GM12864 (cell line): ENCODE measurements around the gene F7.
"Not testable (repeated sequence)": the region's sequence is repeated elsewhere in the genome, so short reads cannot be mapped to it uniquely, and the experiment has no call there.

Source experiments
- DNase-seq: peaks from one replicate; pipeline ENCODE4 v3.0.0-alpha.2; 2011; ENCODE audit warnings: low read depth
- H3K4me3 ChIP-seq: 2 replicates; pipeline ENCODE4 v1.5.1; 2011; ENCODE audit warnings: mild to moderate bottlenecking, low read depth, low read length, control low read depth
- TF ChIP-seq, protein P1 (sequence below): IDR thresholded peaks from 2 replicates; pipeline ENCODE4 v1.5.1; 2011; ENCODE audit warnings: low read depth, mild to moderate bottlenecking, moderate library complexity, low read length, control low read depth, inconsistent platforms; ENCODE audit errors: missing control alignments

Gene F7

GRCh38 chr13:113105921-113106452, 396 bp downstream of the F7 start:
- H3K4me3 ChIP-seq, result no peak overlapping the region
- TF ChIP-seq, protein P1, sequence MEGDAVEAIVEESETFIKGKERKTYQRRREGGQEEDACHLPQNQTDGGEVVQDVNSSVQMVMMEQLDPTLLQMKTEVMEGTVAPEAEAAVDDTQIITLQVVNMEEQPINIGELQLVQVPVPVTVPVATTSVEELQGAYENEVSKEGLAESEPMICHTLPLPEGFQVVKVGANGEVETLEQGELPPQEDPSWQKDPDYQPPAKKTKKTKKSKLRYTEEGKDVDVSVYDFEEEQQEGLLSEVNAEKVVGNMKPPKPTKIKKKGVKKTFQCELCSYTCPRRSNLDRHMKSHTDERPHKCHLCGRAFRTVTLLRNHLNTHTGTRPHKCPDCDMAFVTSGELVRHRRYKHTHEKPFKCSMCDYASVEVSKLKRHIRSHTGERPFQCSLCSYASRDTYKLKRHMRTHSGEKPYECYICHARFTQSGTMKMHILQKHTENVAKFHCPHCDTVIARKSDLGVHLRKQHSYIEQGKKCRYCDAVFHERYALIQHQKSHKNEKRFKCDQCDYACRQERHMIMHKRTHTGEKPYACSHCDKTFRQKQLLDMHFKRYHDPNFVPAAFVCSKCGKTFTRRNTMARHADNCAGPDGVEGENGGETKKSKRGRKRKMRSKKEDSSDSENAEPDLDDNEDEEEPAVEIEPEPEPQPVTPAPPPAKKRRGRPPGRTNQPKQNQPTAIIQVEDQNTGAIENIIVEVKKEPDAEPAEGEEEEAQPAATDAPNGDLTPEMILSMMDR, result no peak
- no peak for DNase-seq

DNA sequence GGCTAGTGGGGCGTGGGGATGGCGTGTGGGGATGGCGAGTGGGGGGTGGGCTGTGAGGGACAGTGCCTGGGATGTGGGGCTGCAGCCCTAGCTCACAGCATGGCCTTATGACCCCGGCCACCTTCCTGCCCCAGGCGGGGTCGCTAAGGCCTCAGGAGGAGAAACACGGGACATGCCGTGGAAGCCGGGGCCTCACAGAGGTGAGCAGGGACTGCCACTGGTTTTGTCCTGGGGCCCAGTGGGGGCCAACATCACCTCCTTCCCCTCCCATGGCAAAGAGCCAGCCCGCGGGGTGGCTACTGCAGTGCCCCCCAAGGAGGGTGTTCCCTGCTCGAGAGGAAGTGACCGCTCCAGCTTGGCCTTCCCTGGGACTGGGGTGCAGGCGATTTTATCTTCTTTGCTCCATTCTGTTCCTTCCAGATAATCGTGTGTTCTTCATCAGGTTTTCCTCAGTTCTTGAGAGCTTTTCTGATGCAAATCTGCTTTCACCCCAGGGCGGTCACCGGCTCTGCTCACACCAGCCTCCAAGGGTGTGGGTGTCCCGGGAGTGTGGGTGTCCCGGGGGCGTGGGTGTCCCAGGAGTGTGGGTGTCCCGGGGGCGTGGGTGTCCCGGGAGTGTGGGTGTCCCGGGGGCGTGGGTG, 1.2 kb downstream of the F7 start:
- no peak for DNase-seq
- no peak overlapping the region for H3K4me3 ChIP-seq
- TF ChIP-seq, protein P1, result no peak

GRCh38 chr13:113108521-113108920, 2.9 kb downstream of the F7 start:
- DNase-seq, result not testable (repeated sequence)

DNA sequence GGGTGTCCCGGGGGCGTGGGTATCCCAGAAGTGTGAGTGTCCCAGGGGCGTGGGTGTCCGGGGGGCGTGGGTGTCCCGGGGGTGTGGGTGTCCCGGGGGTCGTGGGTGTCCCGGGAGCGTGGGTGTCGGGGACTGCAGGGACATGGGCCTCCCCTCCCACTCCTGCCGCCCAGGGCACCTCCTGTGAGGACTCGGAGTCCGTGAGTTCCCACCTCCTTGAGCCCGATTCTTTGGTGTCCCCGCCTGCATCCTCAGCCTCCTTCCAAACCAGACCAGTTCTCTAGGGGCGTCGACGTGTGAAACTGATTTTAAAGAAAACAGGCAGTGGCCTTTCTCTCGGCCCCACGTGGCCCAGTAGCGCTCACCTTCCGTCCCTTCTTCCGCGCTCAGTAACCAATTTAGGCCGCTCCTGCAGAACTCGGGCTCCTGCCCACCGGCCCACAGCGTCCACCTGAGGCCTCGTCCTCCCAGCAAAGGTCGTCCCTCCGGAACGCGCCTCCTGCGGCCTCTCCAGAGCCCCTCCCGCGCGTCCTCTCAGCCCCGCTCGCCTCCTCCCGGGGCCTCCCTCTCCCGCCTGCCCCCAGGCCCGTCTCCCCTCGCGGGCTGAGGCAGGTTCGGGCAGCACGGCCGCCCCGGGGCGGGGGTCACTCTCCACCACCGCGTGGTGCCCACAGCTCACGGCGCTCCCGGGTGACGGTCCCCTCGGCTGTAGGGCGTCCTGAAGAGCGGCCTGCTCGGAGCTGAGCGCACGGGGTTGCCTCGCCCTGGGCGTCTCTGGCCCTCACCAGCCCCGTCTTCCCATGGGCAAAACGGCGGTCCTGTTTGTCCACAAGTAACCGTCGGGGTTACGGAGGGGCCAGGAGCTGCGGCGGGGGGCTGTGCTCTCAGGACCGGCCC, 3.8 kb downstream of the F7 start:
- TF ChIP-seq, protein P1, result no peak
- H3K4me3 ChIP-seq, result no peak overlapping the region
- DNase-seq, result no peak

More at GRCh38 chr13:113108521-113108920, 2.9 kb downstream of the F7 start:
- H3K4me3 ChIP-seq, result not testable (repeated sequence)

- TF ChIP-seq, protein P1, result no peak
- DNase-seq, result no peak
- H3K4me3 ChIP-seq, result no peak overlapping the region
These were observed 4.7 kb downstream of the F7 start for GRCh38 chr13:113110048-113110851.

GRCh38 chr13:113110852-113111315, 5.3 kb downstream of the F7 start:
- DNase-seq, result no peak
- TF ChIP-seq, protein P1, result no peak
- H3K4me3 ChIP-seq, result no peak overlapping the region

DNA sequence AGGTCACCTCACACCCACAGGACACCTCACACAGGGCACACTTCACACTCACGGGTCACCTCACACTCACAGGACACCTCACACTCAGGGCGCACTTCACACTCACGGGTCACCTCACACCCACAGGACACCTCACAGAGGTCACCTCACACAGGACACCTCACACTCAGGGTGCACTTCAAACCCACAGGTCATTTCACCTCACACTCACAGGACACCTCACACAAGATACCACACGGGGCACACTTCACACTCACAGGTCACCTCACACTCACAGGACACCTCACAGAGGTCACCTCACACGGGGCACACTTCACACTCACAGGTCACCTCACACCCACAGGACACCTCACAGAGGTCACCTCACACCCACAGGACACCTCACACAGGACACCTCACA, 6.2 kb downstream of the F7 start:
- not testable (repeated sequence) for H3K4me3 ChIP-seq, DNase-seq

GRCh38 chr13:113112475-113112874, 6.9 kb downstream of the F7 start:
- H3K4me3 ChIP-seq, DNase-seq: not testable (repeated sequence)
